K562 (cell line): ENCODE data around the gene PLAAT3. TPM values are rescaled to one million over a fixed set of nuclear protein-coding genes. Genes with fewer than 3 reads are reported as not detected.

Experiments
- ATF7 ChIP-seq: fragments of 450-650 bp; IDR thresholded peaks from 2 replicates; pipeline ENCODE4 v1.7.1; 2014; ENCODE audit warnings: mild to moderate bottlenecking, moderate library complexity
- BRF2 ChIP-seq: IDR thresholded peaks from 3 replicates; pipeline ENCODE4 v1.6.1; 2011; ENCODE audit warnings: borderline replicate concordance, mild to moderate bottlenecking; ENCODE audit not compliant: insufficient read length, insufficient read depth
- CTCFL ChIP-seq: IDR thresholded peaks from 2 replicates; pipeline ENCODE4 v1.6.1; 2011; ENCODE audit warnings: borderline replicate concordance, low read depth, mild to moderate bottlenecking, moderate library complexity, low read length; ENCODE audit not compliant: insufficient read depth, poor library complexity, severe bottlenecking
- DEAF1 ChIP-seq: fragments of 450-650 bp; formaldehyde crosslinking; IDR thresholded peaks from 2 replicates; pipeline ENCODE4 v1.4.0; 2020; ENCODE audit warnings: mild to moderate bottlenecking, moderate library complexity
- FOXJ3 ChIP-seq: sonication (generic); formaldehyde crosslinking; IDR thresholded peaks from 2 replicates; pipeline ENCODE4 v1.4.0; 2020; ENCODE audit warnings: mild to moderate bottlenecking, missing genetic modification reagents
- HMGXB4 ChIP-seq: sonication (generic); formaldehyde crosslinking; IDR thresholded peaks from 2 replicates; pipeline ENCODE4 v1.8.1; 2023; ENCODE audit warnings: mild to moderate bottlenecking, missing genetic modification reagents
- HNRNPUL1 ChIP-seq: fragments of 200-400 bp; formaldehyde crosslinking; IDR thresholded peaks from 2 replicates; pipeline ENCODE4 v1.6.1; 2017; ENCODE audit warnings: low read length
- JUN ChIP-seq, 2 experiments: sonication (generic) in 1 of 2; formaldehyde crosslinking in 1 of 2; IDR thresholded peaks; 2 replicates each; pipeline versions ENCODE4 v1.6.1 to v1.8.0; 2012 to 2022; ENCODE audit warnings: borderline replicate concordance in 2 of 2, mild to moderate bottlenecking in 2 of 2, improper control_type of control experiment in 1 of 2, low read depth in 1 of 2, low read length in 1 of 2, missing genetic modification reagents in 1 of 2
- KLF6 ChIP-seq: fragments of 250-450 bp; sonication (Bioruptor Pico); IDR thresholded peaks from 2 replicates; pipeline ENCODE4 v1.4.0; 2020; ENCODE audit warnings: mild to moderate bottlenecking, moderate library complexity, borderline replicate concordance
- RBM22 ChIP-seq: fragments of 200-400 bp; formaldehyde crosslinking; IDR thresholded peaks from 2 replicates; pipeline ENCODE4 v1.6.1; 2018; ENCODE audit warnings: low read length, low read depth; ENCODE audit not compliant: poor library complexity, severe bottlenecking
- THRA ChIP-seq: fragments of 450-650 bp; IDR thresholded peaks from 2 replicates; pipeline ENCODE4 v1.6.1; 2017; ENCODE audit warnings: mild to moderate bottlenecking, moderate library complexity
- ZMIZ1 ChIP-seq, 2 experiments: fragments of 150-350 bp in 1 of 2; IDR thresholded peaks; 2 replicates each; pipeline ENCODE4 v1.6.1; 2012 to 2016; ENCODE audit warnings: low read depth in 2 of 2, low read length in 2 of 2, mild to moderate bottlenecking in 1 of 2, moderate library complexity in 1 of 2
- polyA plus RNA-seq, 8 experiments: library from polyadenylated mRNA; depleted of rRNA in 4 of 8; stranded (reverse) in 5 of 8; unstranded in 3 of 8; fragments of >200 nt; fragmentation: Nextera tagmentation in 2 of 8; fragmentation: Illumina TruSeq in 1 of 8; extraction: Ambion mirVana in 2 of 8; extraction: Trizol in 1 of 8; gene quantifications; 2 replicates each; pipeline versions ENCODE4 v1.2.1 to v1.2.3, GENCODE V29; 2011 to 2014; ENCODE audit warnings: inconsistent platforms in 1 of 8, missing spikeins in 1 of 8
- total RNA-seq, 7 experiments: library from RNA; depleted of rRNA in 6 of 7; stranded (reverse); fragments of >200 nt in 6 of 7; fragmentation: Illumina TruSeq in 2 of 7; extraction: Trizol in 2 of 7; gene quantifications; 2 replicates each; pipeline versions ENCODE4 v1.2.1 to v1.2.3, GENCODE V29; 2011 to 2021; ENCODE audit warnings: low replicate concordance in 1 of 7

PLAAT3 gene
- total and polyA plus RNA-seq, 9 of the 15 experiments (the other 6 are each of a cell fraction or from before 2014, with no cell fraction given) = 0.80 to 2.7 (median 1.4) TPM

GRCh38 chr11:63573881-63574855 is 40.1 kb downstream of the PLAAT3 start (continued):
- TF ChIP-seq HMGXB4 (CRISPR knock-in tag) (no peak), KLF6 (CRISPR knock-in tag) (no peak), CTCFL (peak; percentile 97), RBM22 (no peak), ATF7 (peak; percentile 78), BRF2 (no peak), JUN (IDR thresholded peaks at IDR 0.05; ENCODE audit: borderline replicate concordance, low read depth, low read length) (no peak), JUN (CRISPR knock-in tag; IDR thresholded peaks at IDR 0.05; ENCODE audit: borderline replicate concordance) (no peak), ZMIZ1 (IDR thresholded peaks at IDR 0.05; ENCODE audit: low read depth in 2 of 2, low read length in 2 of 2) (0 out of 4 replicates have a peak, but pooled peaks of 1 of the 2 experiments have one; percentile 8), HNRNPUL1 (no peak), THRA (no peak), FOXJ3 (no peak), DEAF1 (no peak)
